Type B pancreatic cell (in vitro differentiated cells): Measurements from ENCODE around the gene TOLLIP. TPM values are rescaled to one million over a fixed set of nuclear protein-coding genes. Genes with fewer than 3 reads are reported as not detected.

Experiments used
- DNase-seq: peaks from one replicate; pipeline ENCODE4 v3.0.0; 2021; ENCODE audit warnings: mixed read lengths; ENCODE audit not compliant: unreplicated experiment; ENCODE audit errors: extremely low spot score
- H3K27ac Mint-ChIP-seq: 2 replicates; pipeline ENCODE4 v1.8.0; 2021; ENCODE audit warnings: mild to moderate bottlenecking, mixed read lengths
- H3K27me3 Mint-ChIP-seq: 2 replicates; pipeline ENCODE4 v1.8.0; 2021; ENCODE audit warnings: mixed read lengths
- H3K36me3 Mint-ChIP-seq: 2 replicates; pipeline ENCODE4 v1.8.0; 2021; ENCODE audit warnings: mixed read lengths
- H3K4me1 Mint-ChIP-seq: one replicate; pipeline ENCODE4 v1.8.0; 2021; ENCODE audit warnings: mixed read lengths; ENCODE audit not compliant: unreplicated experiment
- H3K4me3 Mint-ChIP-seq: 2 replicates; pipeline ENCODE4 v1.8.0; 2021; ENCODE audit warnings: mild to moderate bottlenecking, mixed read lengths
- H3K9me3 Mint-ChIP-seq: 2 replicates; pipeline ENCODE4 v1.8.0; 2021; ENCODE audit warnings: mixed read lengths
- CTCF ChIP-seq: fragments of 200-600 bp; sonication (generic); conservative IDR thresholded peaks from 2 replicates; pipeline ENCODE4 v1.5.0; 2021; ENCODE audit warnings: antibody characterized with exemption, mild to moderate bottlenecking
- total RNA-seq: library from RNA; stranded (reverse); gene quantifications from 2 replicates; pipeline ENCODE4 v1.2.1, GENCODE V29; 2021; ENCODE audit warnings: low replicate concordance

The TOLLIP gene
- total RNA-seq, 1 donor from 2014 or later = 49.2 TPM

DNA sequence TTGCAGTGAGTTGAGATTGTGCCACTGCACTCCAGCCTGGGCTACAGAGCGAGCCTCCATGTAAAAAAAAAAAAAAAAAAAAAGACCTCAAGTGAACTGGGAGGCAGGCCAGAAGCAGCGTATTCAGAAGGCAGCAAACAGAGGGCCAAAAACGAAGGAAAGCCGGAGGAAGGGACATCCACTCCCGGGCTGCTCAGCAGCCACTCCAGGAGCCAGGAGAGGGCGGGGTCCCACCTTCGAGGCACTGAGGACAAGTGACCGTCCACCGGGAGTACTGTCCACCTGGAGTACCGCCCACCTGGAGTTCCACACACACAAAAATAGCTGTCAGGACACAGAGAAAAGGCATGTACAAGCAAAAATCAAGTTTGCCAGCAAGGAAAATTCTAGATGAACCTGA lies 5.5 kb downstream of the TOLLIP start:
- Mint-ChIP-seq H3K9me3 (no peaks in the 10 kb centered on the region), H3K36me3 (peaks cover 5% of the 10 kb centered on the region), H3K27ac (peak overlapping the region; percentile 87)

GRCh38 chr11:1303126-1303821 lies 6.2 kb downstream of the TOLLIP start:
- Mint-ChIP-seq H3K9me3 (no peaks in the 10 kb centered on the region), H3K4me3 (peak overlapping the region; percentile 67), H3K27ac (peak overlapping the region; percentile 65), H3K36me3 (peaks cover 5% of the 10 kb centered on the region), H3K27me3 (no peaks in the 10 kb centered on the region), H3K4me1 (peaks cover 47% of the 10 kb centered on the region)
- peak; percentile 58 for DNase-seq
- peak; percentile 61 for TF ChIP-seq CTCF

More for the DNA sequence above, 5.5 kb downstream of the TOLLIP start:
- TF ChIP-seq CTCF = no peak
- Mint-ChIP-seq H3K4me1 (peaks cover 43% of the 10 kb centered on the region), H3K27me3 (no peaks in the 10 kb centered on the region), H3K4me3 (peak overlapping the region; percentile 79)
- peak; percentile 58 for DNase-seq

DNA sequence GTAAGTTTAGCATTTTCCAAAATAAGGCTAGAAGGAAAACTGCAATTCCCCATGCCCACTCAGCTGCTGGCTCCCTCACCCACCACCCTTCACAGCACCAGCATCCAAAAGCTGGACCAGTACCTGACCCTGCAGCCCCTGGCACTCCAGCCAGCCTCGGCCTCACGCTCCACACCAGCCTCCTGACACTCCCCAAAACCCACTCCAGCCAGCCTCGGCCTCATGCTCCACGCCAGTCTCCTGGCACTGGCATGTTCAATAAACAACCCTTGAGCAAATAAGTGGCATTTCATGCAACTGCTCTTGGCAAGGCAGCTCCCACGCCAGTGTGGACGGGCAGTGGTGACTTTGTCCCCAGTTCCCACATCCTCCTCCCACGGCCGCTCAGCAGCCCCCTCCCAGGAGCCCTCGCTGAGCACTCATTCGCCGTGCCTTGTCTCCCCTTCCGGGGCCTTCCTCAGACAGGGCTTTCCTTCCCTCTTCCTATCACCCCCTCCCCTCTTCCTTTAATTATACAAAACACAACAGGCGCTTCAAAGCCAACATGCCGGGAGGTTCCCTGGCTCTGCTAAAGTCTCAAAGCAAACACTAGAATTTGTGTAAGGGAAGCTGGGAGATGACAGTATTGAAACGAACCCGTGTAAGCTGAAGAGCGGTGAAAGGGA lies 6.8 kb downstream of the TOLLIP start:
- peak; percentile 66 for DNase-seq
- peaks cover 5% of the 10 kb centered on the region for H3K36me3 Mint-ChIP-seq
- H3K9me3 Mint-ChIP-seq = no peaks in the 10 kb centered on the region
- peak overlapping the region; percentile 65 for H3K27ac Mint-ChIP-seq
- peak overlapping the region; percentile 67 for H3K4me3 Mint-ChIP-seq
- no peak for TF ChIP-seq CTCF
- H3K27me3 Mint-ChIP-seq = no peaks in the 10 kb centered on the region
- H3K4me1 Mint-ChIP-seq = peaks cover 44% of the 10 kb centered on the region

GRCh38 chr11:1302041-1302460 lies 7.4 kb downstream of the TOLLIP start:
- H3K4me3 Mint-ChIP-seq = no peak overlapping the region
- peaks cover 44% of the 10 kb centered on the region for H3K4me1 Mint-ChIP-seq
- DNase-seq = peak; percentile 69

More at GRCh38 chr11:1302041-1302460, 7.4 kb downstream of the TOLLIP start:
- no peaks in the 10 kb centered on the region for H3K9me3 Mint-ChIP-seq
- H3K27ac Mint-ChIP-seq = no peak overlapping the region
- no peak for TF ChIP-seq CTCF
- H3K27me3 Mint-ChIP-seq = no peaks in the 10 kb centered on the region
- peaks cover 5% of the 10 kb centered on the region for H3K36me3 Mint-ChIP-seq
